Liver (tissue), 9 donors: ENCODE measurements around the gene DCAF15. TPM values are rescaled to one million over a fixed set of nuclear protein-coding genes. Genes with fewer than 3 reads are reported as not detected.

ENCODE experiments used
- DNase-seq: peaks from one replicate; pipeline ENCODE4 v3.0.0-alpha.2; 2017; ENCODE audit warnings: low spot score
- H3K27ac ChIP-seq, 2 donors: one replicate each; pipeline ENCODE4 v1.7.0; 2013; ENCODE audit warnings: inconsistent platforms in 2 of 2, low read length in 2 of 2, control low read depth in 1 of 2, low read depth in 1 of 2, mild to moderate bottlenecking in 1 of 2
- H3K27me3 ChIP-seq, 4 donors: one replicate each; pipeline versions ENCODE4 v1.6.1 to v1.7.0; 2013; ENCODE audit warnings: low read length in 3 of 4, inconsistent platforms in 1 of 4, mild to moderate bottlenecking in 1 of 4, moderate library complexity in 1 of 4; ENCODE audit not compliant: control insufficient read depth in 4 of 4, insufficient read depth in 4 of 4
- H3K36me3 ChIP-seq, 4 donors: one replicate each; pipeline versions ENCODE4 v1.6.1 to v1.7.0; 2013; ENCODE audit warnings: low read length in 3 of 4, mild to moderate bottlenecking in 3 of 4, low read depth in 1 of 4, moderate library complexity in 1 of 4; ENCODE audit not compliant: control insufficient read depth in 4 of 4, insufficient read depth in 3 of 4
- H3K4me1 ChIP-seq, 4 donors: one replicate each; pipeline versions ENCODE4 v1.6.1 to v1.7.0; 2013; ENCODE audit warnings: low read length in 3 of 4, mild to moderate bottlenecking in 3 of 4, moderate library complexity in 1 of 4; ENCODE audit not compliant: control insufficient read depth in 4 of 4, insufficient read depth in 4 of 4
- H3K4me3 ChIP-seq, 3 donors: one replicate each; pipeline versions ENCODE4 v1.6.1 to v1.7.0; 2013; ENCODE audit warnings: low read length in 3 of 3, control low read depth in 1 of 3, low read depth in 1 of 3, mild to moderate bottlenecking in 1 of 3
- H3K9ac ChIP-seq, 2 donors: one replicate each; pipeline ENCODE4 v1.7.0; 2013; ENCODE audit warnings: low read length in 2 of 2, mild to moderate bottlenecking in 2 of 2, moderate library complexity in 2 of 2, control low read depth in 1 of 2, low read depth in 1 of 2
- H3K9me3 ChIP-seq, 4 donors: one replicate each; pipeline versions ENCODE4 v1.6.1 to v1.7.0; 2013; ENCODE audit warnings: low read length in 3 of 4; ENCODE audit not compliant: control insufficient read depth in 4 of 4
- ATF3 ChIP-seq: IDR thresholded peaks from 2 replicates; pipeline ENCODE4 v1.6.1; 2016; ENCODE audit warnings: antibody characterized with exemption
- EGR1 ChIP-seq, 2 donors: IDR thresholded peaks; 2 replicates each; pipeline ENCODE4 v1.6.1; 2016 to 2018; ENCODE audit warnings: antibody characterized with exemption in 2 of 2, low read depth in 2 of 2
- FOXA1 ChIP-seq: IDR thresholded peaks from 2 replicates; pipeline ENCODE4 v1.6.1; 2016; ENCODE audit warnings: antibody characterized with exemption
- FOXA2 ChIP-seq: IDR thresholded peaks from 2 replicates; pipeline ENCODE4 v1.6.1; 2016; ENCODE audit warnings: antibody characterized with exemption
- GABPA ChIP-seq, 2 donors: IDR thresholded peaks in 1 of 2; conservative IDR thresholded peaks in 1 of 2; 2 replicates each; pipeline ENCODE4 v1.6.1; 2016; ENCODE audit warnings: antibody characterized with exemption in 2 of 2, mild to moderate bottlenecking in 1 of 2, moderate library complexity in 1 of 2
- HNF4A ChIP-seq, 2 donors: conservative IDR thresholded peaks; 2 replicates each; pipeline ENCODE4 v1.6.1; 2016; ENCODE audit warnings: antibody characterized with exemption in 2 of 2, mild to moderate bottlenecking in 2 of 2
- HNF4G ChIP-seq: IDR thresholded peaks from 2 replicates; pipeline ENCODE4 v1.6.1; 2016; ENCODE audit warnings: antibody characterized with exemption
- JUND ChIP-seq, 2 donors: IDR thresholded peaks; 2 replicates each; pipeline ENCODE4 v1.6.1; 2016; ENCODE audit warnings: antibody characterized with exemption in 2 of 2
- MAX ChIP-seq: IDR thresholded peaks from 2 replicates; pipeline ENCODE4 v1.6.1; 2016; ENCODE audit warnings: antibody characterized with exemption
- RAD21 ChIP-seq, 2 donors: IDR thresholded peaks; 2 replicates each; pipeline ENCODE4 v1.6.1; 2016; ENCODE audit warnings: antibody characterized with exemption in 2 of 2, mild to moderate bottlenecking in 2 of 2
- RXRA ChIP-seq, 2 donors: IDR thresholded peaks; 2 replicates each; pipeline ENCODE4 v1.6.1; 2017 to 2018; ENCODE audit warnings: antibody characterized with exemption in 2 of 2, mild to moderate bottlenecking in 1 of 2
- SP1 ChIP-seq: IDR thresholded peaks from 2 replicates; pipeline ENCODE4 v1.6.1; 2018; ENCODE audit warnings: antibody characterized with exemption, mild to moderate bottlenecking
- TAF1 ChIP-seq: conservative IDR thresholded peaks from 2 replicates; pipeline ENCODE4 v1.6.1; 2016; ENCODE audit warnings: antibody characterized with exemption, mild to moderate bottlenecking
- ZBTB33 ChIP-seq: IDR thresholded peaks from 2 replicates; pipeline ENCODE4 v1.6.1; 2016; ENCODE audit warnings: antibody characterized with exemption
- WGBS: extraction: QIAGEN DNeasy Blood & Tissue Kit; methylation state at CpG from one replicate; pipeline ENCODE4 v1.1.7; 2013; 5-methylcytosine and 5-hydroxymethylcytosine counted together
- polyA plus RNA-seq, 2 donors: library from polyadenylated mRNA; stranded (reverse) in 1 of 2; unstranded in 1 of 2; fragments of 200-250 nt in 1 of 2; fragments of >200 nt in 1 of 2; fragmentation: Nextera tagmentation in 1 of 2; extraction: Ambion mirVana in 1 of 2; gene quantifications; one replicate each; pipeline versions ENCODE4 v1.2.1 to v1.2.3, GENCODE V29; 2013 to 2015
- total RNA-seq, 2 donors: library from RNA; depleted of rRNA; stranded (reverse); fragments of >200 nt; gene quantifications; one replicate each; pipeline ENCODE4 v1.2.3, GENCODE V29; 2014
- TF ChIP-seq, protein P1 (sequence below): fragments of 150-350 bp; IDR thresholded peaks from 2 replicates; pipeline ENCODE4 v1.5.1; 2017; ENCODE audit warnings: improper control_type of control experiment, low read depth, low read length; ENCODE audit not compliant: missing input control
- TF ChIP-seq, protein P2 (sequence below): IDR thresholded peaks from 2 replicates; pipeline ENCODE4 v1.6.1; 2016; ENCODE audit warnings: antibody characterized with exemption, mild to moderate bottlenecking
- donor health status: healthy.
- donor health status: healthy.
- donor health status: healthy.
- donor health status: healthy.
- donor health status: healthy.

The DCAF15 gene
- total and polyA plus RNA-seq, 4 donors: 2.6 to 10.4 (median 5.5) TPM

- Histone ChIP-seq H3K9me3 (no peaks in the 10 kb centered on the region), H3K4me3 (no peak overlapping the region), H3K4me1 (peaks cover 0 to 6% (median 3%) of the 10 kb centered on the region in 4 donors), H3K9ac (no peak overlapping the region), H3K36me3 (peaks cover 0 to 29% (median 6%) of the 10 kb centered on the region in 4 donors), H3K27ac (no peak overlapping the region), H3K27me3 (no peaks in the 10 kb centered on the region)
- DNase-seq: no peak
- WGBS: 98% methylated on average over 9 of the region's 9 CpGs
- TF ChIP-seq RAD21 (IDR thresholded peaks at IDR 0.05): no peak
- TF ChIP-seq TAF1: no peak
- TF ChIP-seq, protein P1, sequence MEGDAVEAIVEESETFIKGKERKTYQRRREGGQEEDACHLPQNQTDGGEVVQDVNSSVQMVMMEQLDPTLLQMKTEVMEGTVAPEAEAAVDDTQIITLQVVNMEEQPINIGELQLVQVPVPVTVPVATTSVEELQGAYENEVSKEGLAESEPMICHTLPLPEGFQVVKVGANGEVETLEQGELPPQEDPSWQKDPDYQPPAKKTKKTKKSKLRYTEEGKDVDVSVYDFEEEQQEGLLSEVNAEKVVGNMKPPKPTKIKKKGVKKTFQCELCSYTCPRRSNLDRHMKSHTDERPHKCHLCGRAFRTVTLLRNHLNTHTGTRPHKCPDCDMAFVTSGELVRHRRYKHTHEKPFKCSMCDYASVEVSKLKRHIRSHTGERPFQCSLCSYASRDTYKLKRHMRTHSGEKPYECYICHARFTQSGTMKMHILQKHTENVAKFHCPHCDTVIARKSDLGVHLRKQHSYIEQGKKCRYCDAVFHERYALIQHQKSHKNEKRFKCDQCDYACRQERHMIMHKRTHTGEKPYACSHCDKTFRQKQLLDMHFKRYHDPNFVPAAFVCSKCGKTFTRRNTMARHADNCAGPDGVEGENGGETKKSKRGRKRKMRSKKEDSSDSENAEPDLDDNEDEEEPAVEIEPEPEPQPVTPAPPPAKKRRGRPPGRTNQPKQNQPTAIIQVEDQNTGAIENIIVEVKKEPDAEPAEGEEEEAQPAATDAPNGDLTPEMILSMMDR: no peak
- no peak for TF ChIP-seq ZBTB33
- no peak for TF ChIP-seq EGR1 (IDR thresholded peaks at IDR 0.05; ENCODE audit: low read depth in 2 of 2)
- TF ChIP-seq MAX: no peak
- no peak for TF ChIP-seq FOXA2
Observed at GRCh38 chr19:13982773-13983172, 30.5 kb downstream of the DCAF15 start.

DNA sequence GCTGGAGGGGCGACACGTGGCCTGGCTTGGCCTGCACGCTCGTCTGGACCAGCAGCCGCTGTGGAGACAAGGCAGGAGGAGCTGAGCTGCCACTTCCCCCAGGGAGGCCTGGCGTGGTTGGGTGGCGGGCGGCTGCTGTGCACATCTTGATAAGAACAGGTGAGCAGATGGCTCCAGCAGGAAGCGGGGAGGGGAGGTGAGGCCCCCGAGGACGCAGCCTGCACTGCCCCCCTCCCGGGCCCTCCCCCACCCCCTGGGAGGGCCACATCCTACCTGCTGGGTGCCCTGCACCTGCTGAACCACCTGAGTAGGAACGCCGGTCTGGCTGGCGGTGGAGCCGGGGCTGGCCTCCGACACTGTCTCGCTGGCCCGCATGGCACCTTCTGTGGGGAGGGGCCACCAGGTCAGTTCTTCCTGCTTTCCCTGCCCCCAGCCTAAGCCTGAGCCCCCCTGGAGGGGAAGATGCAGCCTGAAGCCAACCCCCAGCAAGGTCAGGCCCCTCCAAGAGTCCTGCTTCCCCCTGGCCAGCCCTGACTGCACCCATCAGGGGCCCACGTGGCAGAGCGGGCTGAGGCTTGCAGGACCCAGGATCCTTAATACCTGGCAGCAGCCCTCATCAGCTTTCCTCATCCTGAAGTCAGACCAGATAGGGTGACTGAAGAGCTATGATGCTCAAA lies 31.0 kb downstream of the DCAF15 start:
- peaks cover 0 to 25% (median 6%) of the 10 kb centered on the region in 4 donors for H3K36me3 ChIP-seq
- no peaks in the 10 kb centered on the region for H3K27me3 ChIP-seq
- no peak for TF ChIP-seq JUND (IDR thresholded peaks at IDR 0.05)
- TF ChIP-seq, protein P2, sequence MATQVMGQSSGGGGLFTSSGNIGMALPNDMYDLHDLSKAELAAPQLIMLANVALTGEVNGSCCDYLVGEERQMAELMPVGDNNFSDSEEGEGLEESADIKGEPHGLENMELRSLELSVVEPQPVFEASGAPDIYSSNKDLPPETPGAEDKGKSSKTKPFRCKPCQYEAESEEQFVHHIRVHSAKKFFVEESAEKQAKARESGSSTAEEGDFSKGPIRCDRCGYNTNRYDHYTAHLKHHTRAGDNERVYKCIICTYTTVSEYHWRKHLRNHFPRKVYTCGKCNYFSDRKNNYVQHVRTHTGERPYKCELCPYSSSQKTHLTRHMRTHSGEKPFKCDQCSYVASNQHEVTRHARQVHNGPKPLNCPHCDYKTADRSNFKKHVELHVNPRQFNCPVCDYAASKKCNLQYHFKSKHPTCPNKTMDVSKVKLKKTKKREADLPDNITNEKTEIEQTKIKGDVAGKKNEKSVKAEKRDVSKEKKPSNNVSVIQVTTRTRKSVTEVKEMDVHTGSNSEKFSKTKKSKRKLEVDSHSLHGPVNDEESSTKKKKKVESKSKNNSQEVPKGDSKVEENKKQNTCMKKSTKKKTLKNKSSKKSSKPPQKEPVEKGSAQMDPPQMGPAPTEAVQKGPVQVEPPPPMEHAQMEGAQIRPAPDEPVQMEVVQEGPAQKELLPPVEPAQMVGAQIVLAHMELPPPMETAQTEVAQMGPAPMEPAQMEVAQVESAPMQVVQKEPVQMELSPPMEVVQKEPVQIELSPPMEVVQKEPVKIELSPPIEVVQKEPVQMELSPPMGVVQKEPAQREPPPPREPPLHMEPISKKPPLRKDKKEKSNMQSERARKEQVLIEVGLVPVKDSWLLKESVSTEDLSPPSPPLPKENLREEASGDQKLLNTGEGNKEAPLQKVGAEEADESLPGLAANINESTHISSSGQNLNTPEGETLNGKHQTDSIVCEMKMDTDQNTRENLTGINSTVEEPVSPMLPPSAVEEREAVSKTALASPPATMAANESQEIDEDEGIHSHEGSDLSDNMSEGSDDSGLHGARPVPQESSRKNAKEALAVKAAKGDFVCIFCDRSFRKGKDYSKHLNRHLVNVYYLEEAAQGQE: no peak
- TF ChIP-seq FOXA2: no peak
- TF ChIP-seq ZBTB33: no peak
- no peak for TF ChIP-seq RXRA (IDR thresholded peaks at IDR 0.05)
- no peak for TF ChIP-seq MAX
- no peak for TF ChIP-seq SP1
- no peak for TF ChIP-seq GABPA (IDR thresholded peaks at IDR 0.05 in 1 of 2, conservative IDR thresholded peaks at IDR 0.05 in 1 of 2)
- TF ChIP-seq, protein P1: no peak
- no peak for TF ChIP-seq FOXA1
- no peak for TF ChIP-seq ATF3
- TF ChIP-seq EGR1 (IDR thresholded peaks at IDR 0.05; ENCODE audit: low read depth in 2 of 2): no peak
- no peak for TF ChIP-seq HNF4G
- no peak for TF ChIP-seq HNF4A (conservative IDR thresholded peaks at IDR 0.05)
- H3K9me3 ChIP-seq: no peaks in the 10 kb centered on the region
- H3K4me1 ChIP-seq: peaks cover 0 to 6% (median 3%) of the 10 kb centered on the region in 4 donors
- no peak overlapping the region for H3K27ac ChIP-seq
- H3K4me3 ChIP-seq: no peak overlapping the region
- DNase-seq: no peak
- 91% methylated on average over 21 of the region's 21 CpGs for WGBS
- no peak overlapping the region for H3K9ac ChIP-seq
